H1 (cell line): Measurements from ENCODE around the gene RPP14. TPM values are rescaled to one million over a fixed set of nuclear protein-coding genes. Genes with fewer than 3 reads are reported as not detected.

Experiments used
- CTCF ChIA-PET: fragments of 300-600 bp; sonication (Branson Sonifier 250); formaldehyde crosslinking; loops from one replicate; lab custom pipeline; 2021; ENCODE audit not compliant: partially characterized antibody; lab: Charles Lee
- POLR2A ChIA-PET: fragments of 300-600 bp; sonication (Branson Sonifier 250); formaldehyde crosslinking; loops from one replicate; lab custom pipeline; 2021; ENCODE audit warnings: inconsistent platforms; ENCODE audit not compliant: partially characterized antibody; lab: Charles Lee
- DNase-seq, 2 experiments: peaks; one replicate each; pipeline versions ENCODE4 v3.0.0 to v3.0.0-alpha.2; 2010 to 2022; ENCODE audit warnings: low spot score in 2 of 2, low read depth in 1 of 2, mixed read lengths in 1 of 2
- FAIRE-seq: peaks from 2 replicates; lab custom pipeline; 2011; peaks lifted over from hg19 to GRCh38; lab: Jason Lieb, UNC
- H2AFZ ChIP-seq: 2 replicates; pipeline ENCODE4 v1.8.1; 2012; ENCODE audit warnings: low read length, inconsistent platforms
- H2AK5ac ChIP-seq: 2 replicates; pipeline ENCODE4 v1.6.1; 2013; ENCODE audit warnings: low read depth, low read length
- H2BK120ac ChIP-seq: replicated peaks from 2 replicates; pipeline ENCODE3; 2013; ENCODE audit warnings: low read depth, low read length, inconsistent platforms
- H2BK12ac ChIP-seq: 2 replicates; pipeline ENCODE4 v1.6.1; 2013; ENCODE audit warnings: low read depth, low read length
- H2BK15ac ChIP-seq: 2 replicates; pipeline ENCODE4 v1.6.1; 2013; ENCODE audit warnings: low read length
- H2BK20ac ChIP-seq: 2 replicates; pipeline ENCODE4 v1.6.1; 2013; ENCODE audit warnings: low read length
- H2BK5ac ChIP-seq: 2 replicates; pipeline ENCODE4 v1.6.1; 2013; ENCODE audit warnings: low read depth, low read length
- H3K14ac ChIP-seq: 2 replicates; pipeline ENCODE4 v1.6.1; 2013; ENCODE audit warnings: inconsistent platforms; ENCODE audit not compliant: insufficient read length
- H3K18ac ChIP-seq: 2 replicates; pipeline ENCODE4 v1.6.1; 2013; ENCODE audit warnings: low read length; ENCODE audit errors: extremely low read depth
- H3K23ac ChIP-seq: 2 replicates; pipeline ENCODE4 v1.6.1; 2013; ENCODE audit warnings: inconsistent platforms; ENCODE audit not compliant: insufficient read length
- H3K23me2 ChIP-seq: 2 replicates; pipeline ENCODE4 v1.6.1; 2013; ENCODE audit warnings: low read depth, low read length
- H3K27ac ChIP-seq: 2 replicates; pipeline ENCODE4 v1.6.1; 2011; ENCODE audit warnings: low read depth, low read length, inconsistent platforms
- H3K27me3 ChIP-seq, 4 experiments: replicated peaks in 1 of 4; 1 replicate in 1 of 4; 2 replicates in 3 of 4; pipeline versions ENCODE4 v1.6.1 to v1.8.1; 2011 to 2013; ENCODE audit warnings: low read length in 3 of 4, mild to moderate bottlenecking in 3 of 4, inconsistent platforms in 2 of 4, mixed read lengths in 2 of 4, moderate library complexity in 1 of 4; ENCODE audit not compliant: control insufficient read depth in 3 of 4, insufficient read depth in 3 of 4; ENCODE audit errors: extremely low read depth in 1 of 4
- H3K36me3 ChIP-seq, 4 experiments: 2 replicates each; pipeline versions ENCODE4 v1.6.1 to v1.8.1; 2011 to 2013; ENCODE audit warnings: mild to moderate bottlenecking in 4 of 4, low read length in 3 of 4, moderate library complexity in 2 of 4, control low read depth in 1 of 4, inconsistent platforms in 1 of 4; ENCODE audit not compliant: insufficient read depth in 4 of 4, control insufficient read depth in 2 of 4
- H3K4ac ChIP-seq: replicated peaks from 2 replicates; pipeline ENCODE3; 2013; ENCODE audit warnings: low read length, low read depth, mixed read lengths, inconsistent platforms; ENCODE audit not compliant: insufficient read length
- H3K4me1 ChIP-seq, 4 experiments: replicated peaks in 1 of 4; 1 replicate in 1 of 4; 2 replicates in 3 of 4; pipeline versions ENCODE4 v1.6.1 to v1.8.1; 2011 to 2013; ENCODE audit warnings: low read length in 3 of 4, inconsistent platforms in 2 of 4, mixed read lengths in 1 of 4; ENCODE audit not compliant: insufficient read depth in 4 of 4, control insufficient read depth in 3 of 4
- H3K4me2 ChIP-seq, 2 experiments: 2 replicates each; pipeline versions ENCODE4 v1.6.1 to v1.8.1; 2011 to 2013; ENCODE audit warnings: low read depth in 2 of 2, low read length in 2 of 2, control low read depth in 1 of 2, inconsistent platforms in 1 of 2, mild to moderate bottlenecking in 1 of 2; ENCODE audit not compliant: insufficient read depth in 1 of 2
- H3K4me3 ChIP-seq, 4 experiments: fragments of 200-600, 300-600 bp in 1 of 4; sonication (generic), shearing (Covaris generic), sonication (Bioruptor Twin) in 1 of 4; 2 replicates each; pipeline versions ENCODE4 v1.5.1 to v1.8.1; 2011 to 2016; ENCODE audit warnings: low read length in 4 of 4, low read depth in 3 of 4, control low read depth in 2 of 4, inconsistent platforms in 2 of 4, mild to moderate bottlenecking in 2 of 4, mixed read lengths in 1 of 4, moderate library complexity in 1 of 4; ENCODE audit not compliant: insufficient read depth in 2 of 4; ENCODE audit errors: extremely low read depth in 1 of 4
- H3K56ac ChIP-seq: replicated peaks from 2 replicates; pipeline ENCODE3; 2013; ENCODE audit warnings: low read depth, mild to moderate bottlenecking, mixed read lengths, low read length, inconsistent platforms; ENCODE audit not compliant: insufficient read length
- H3K79me1 ChIP-seq: 2 replicates; pipeline ENCODE4 v1.6.1; 2013; ENCODE audit warnings: low read depth, low read length, control low read depth
- H3K79me2 ChIP-seq, 2 experiments: 2 replicates each; pipeline versions ENCODE4 v1.6.1 to v1.8.1; 2012 to 2013; ENCODE audit warnings: low read length in 2 of 2, mild to moderate bottlenecking in 2 of 2, inconsistent platforms in 1 of 2; ENCODE audit not compliant: insufficient read depth in 2 of 2, control insufficient read depth in 1 of 2
- H3K9ac ChIP-seq, 4 experiments: replicated peaks in 1 of 4; 1 replicate in 1 of 4; 2 replicates in 3 of 4; pipeline versions ENCODE4 v1.6.1 to v1.8.1; 2011 to 2013; ENCODE audit warnings: low read depth in 3 of 4, low read length in 3 of 4, control low read depth in 2 of 4, mild to moderate bottlenecking in 2 of 4, moderate library complexity in 2 of 4, inconsistent platforms in 1 of 4; ENCODE audit errors: extremely low read depth in 1 of 4
- H3K9me3 ChIP-seq, 2 experiments: 2 replicates each; pipeline versions ENCODE4 v1.6.1 to v1.8.1; 2012 to 2013; ENCODE audit warnings: mild to moderate bottlenecking in 2 of 2, moderate library complexity in 2 of 2, control low read depth in 1 of 2, inconsistent platforms in 1 of 2, low read depth in 1 of 2, low read length in 1 of 2, mixed read lengths in 1 of 2; ENCODE audit not compliant: insufficient read depth in 2 of 2
- H4K20me1 ChIP-seq, 2 experiments: replicated peaks in 1 of 2; 2 replicates each; pipeline versions ENCODE3 to v1.8.1; 2011 to 2013; ENCODE audit warnings: inconsistent platforms in 2 of 2, low read length in 2 of 2, mild to moderate bottlenecking in 1 of 2; ENCODE audit not compliant: insufficient read depth in 2 of 2, control insufficient read depth in 1 of 2
- H4K5ac ChIP-seq: 2 replicates; pipeline ENCODE4 v1.6.1; 2013; ENCODE audit warnings: low read length, low read depth, mixed read lengths, inconsistent platforms; ENCODE audit not compliant: insufficient read length
- H4K8ac ChIP-seq: 2 replicates; pipeline ENCODE4 v1.8.0; 2013; ENCODE audit warnings: mild to moderate bottlenecking, moderate library complexity, low read length, inconsistent platforms; ENCODE audit not compliant: insufficient read depth; ENCODE audit errors: extremely low read depth
- H4K91ac ChIP-seq: replicated peaks from 2 replicates; pipeline ENCODE3; 2013; ENCODE audit warnings: low read length, mixed read lengths, inconsistent platforms; ENCODE audit not compliant: insufficient read length
- ASH2L ChIP-seq: fragments of 200-600, 300-600 bp; sonication (generic); IDR thresholded peaks from one replicate; pipeline ENCODE4 v1.7.1; 2017; ENCODE audit warnings: low read length
- EZH2 ChIP-seq: fragments of 200-600 bp; sonication (generic); IDR thresholded peaks from 2 replicates; pipeline ENCODE4 v1.7.1; 2012; ENCODE audit warnings: low read depth, mild to moderate bottlenecking, moderate library complexity, low read length, inconsistent platforms; ENCODE audit not compliant: severe bottlenecking
- FOSL1 ChIP-seq: IDR thresholded peaks from 2 replicates; pipeline ENCODE4 v1.6.1; 2011; ENCODE audit warnings: mild to moderate bottlenecking, low read depth, low read length, moderate library complexity; ENCODE audit not compliant: insufficient read depth
- HDAC2 ChIP-seq, 2 experiments: fragments of 300-600 bp in 1 of 2; sonication (generic) in 1 of 2; IDR thresholded peaks; 2 replicates each; pipeline ENCODE4 v1.6.1; 2011 to 2012; ENCODE audit warnings: low read depth in 2 of 2, low read length in 2 of 2, mild to moderate bottlenecking in 2 of 2, moderate library complexity in 2 of 2, borderline replicate concordance in 1 of 2, inconsistent platforms in 1 of 2
- JUN ChIP-seq: IDR thresholded peaks from 2 replicates; pipeline ENCODE4 v1.6.1; 2011; ENCODE audit warnings: low read depth, mild to moderate bottlenecking, improper control_type of control experiment, low read length
- PHF8 ChIP-seq: fragments of 200-600 bp; sonication (generic); conservative IDR thresholded peaks from 2 replicates; pipeline ENCODE4 v1.7.1; 2012; ENCODE audit warnings: low read depth, mild to moderate bottlenecking, inconsistent platforms, low read length, moderate library complexity
- SAP30 ChIP-seq: fragments of 300-600 bp; sonication (generic); IDR thresholded peaks from 2 replicates; pipeline ENCODE4 v1.7.1; 2012; ENCODE audit warnings: low read length, moderate library complexity, mild to moderate bottlenecking, inconsistent platforms; ENCODE audit not compliant: insufficient read depth, insufficient replicate concordance
- TAF7 ChIP-seq: optimal IDR thresholded peaks from 2 replicates; pipeline ENCODE3; 2011; ENCODE audit warnings: low read depth, mild to moderate bottlenecking, inconsistent platforms, low read length, moderate library complexity, borderline replicate concordance
- TCF12 ChIP-seq: IDR thresholded peaks from 2 replicates; pipeline ENCODE4 v1.6.1; 2011; ENCODE audit warnings: low read depth, mild to moderate bottlenecking, low read length
- WGBS, 2 experiments: shearing (Covaris generic) in 1 of 2; methylation state at CpG; one replicate each; pipeline versions ENCODE4 v1.1.6 to v1.1.7; 2013 to 2015; ENCODE audit warnings: low lambda C conversion rate in 2 of 2, mixed read lengths in 2 of 2, inconsistent platforms in 1 of 2, low coverage in 1 of 2, missing lambda C conversion rate in 1 of 2; ENCODE audit not compliant: insufficient replicate concordance in 2 of 2, insufficient coverage in 1 of 2, insufficient read length in 1 of 2; ENCODE audit errors: extremely low coverage in 1 of 2, missing lambda C conversion rate in 1 of 2; 5-methylcytosine and 5-hydroxymethylcytosine counted together
- polyA plus RNA-seq, 7 experiments: library from polyadenylated mRNA; depleted of rRNA in 3 of 7; stranded (reverse) in 5 of 7; unstranded in 2 of 7; fragments of >200 nt in 5 of 7; fragments of 200-250 nt in 2 of 7; gene quantifications; 1 replicate in 5 of 7; 2 replicates in 1 of 7; 4 replicates in 1 of 7; pipeline versions ENCODE4 v1.2.1 to v1.2.3, GENCODE V29; 2011 to 2013; ENCODE audit warnings: missing spikeins in 2 of 7, mixed read lengths in 2 of 7
- total RNA-seq: library from RNA; stranded (reverse); fragmentation: NEBNext Ultra II Directional; extraction: Animal tissue kit (Norgen Biotek cat#: 25700); gene quantifications from 2 replicates; pipeline ENCODE4 v1.2.1, GENCODE V29; 2021
- TF ChIP-seq, protein P1 (sequence below): IDR thresholded peaks from 2 replicates; pipeline ENCODE4 v1.6.1; 2012; ENCODE audit warnings: inconsistent platforms

Gene RPP14
- total and polyA plus RNA-seq, 2 of the 8 experiments (the other 6 are each of a cell fraction or from before 2014, with no cell fraction given), result 11.7 to 23.4 TPM

DNA sequence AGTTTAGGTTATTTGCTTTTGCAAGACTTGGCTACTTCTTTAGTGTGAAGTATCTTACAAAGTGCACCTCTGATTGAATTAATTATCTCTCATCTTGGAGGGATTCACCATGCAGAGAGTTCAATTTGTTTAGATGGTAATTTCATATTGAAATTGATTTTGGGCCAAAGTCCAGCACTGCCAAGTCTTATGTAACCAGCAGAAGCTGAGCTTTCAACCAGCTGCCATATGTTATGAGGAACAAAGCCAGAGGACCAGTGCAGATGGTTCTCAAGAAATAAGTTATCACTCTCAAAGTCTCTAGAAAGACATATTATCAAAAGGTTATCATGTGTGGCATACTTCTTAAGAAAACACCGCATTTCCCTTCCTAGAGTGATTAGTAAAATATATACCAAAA is 39.5 kb upstream of the RPP14 start:
- H3K4me1 ChIP-seq, result no peaks in the 10 kb centered on the region
- POLR2A ChIA-PET, result no interaction called here
- CTCF ChIA-PET, result interaction anchor here (0.6 to 1.1 kb wide), 2 partner anchors 89 to 272 kb away, joined by 3 to 4 read pairs; no protein-coding TSS in a partner anchor
- TF ChIP-seq HDAC2 (IDR thresholded peaks at IDR 0.05; ENCODE audit: borderline replicate concordance in 1 of 2, low read depth in 2 of 2, low read length in 2 of 2) (no peak), TCF12 (no peak), EZH2 (no peak), TAF7 (no peak), JUN (no peak), ASH2L (no peak), SAP30 (no peak), PHF8 (no peak), FOSL1 (no peak)
- TF ChIP-seq, protein P1, sequence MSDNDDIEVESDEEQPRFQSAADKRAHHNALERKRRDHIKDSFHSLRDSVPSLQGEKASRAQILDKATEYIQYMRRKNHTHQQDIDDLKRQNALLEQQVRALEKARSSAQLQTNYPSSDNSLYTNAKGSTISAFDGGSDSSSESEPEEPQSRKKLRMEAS, result no peak

More for the DNA sequence above, 39.5 kb upstream of the RPP14 start:
- Histone ChIP-seq H3K4ac (no peak overlapping the region), H3K27me3 (no peaks in the 10 kb centered on the region), H3K9me3 (no peaks in the 10 kb centered on the region), H3K4me2 (no peak overlapping the region), H4K91ac (no peak overlapping the region), H4K8ac (no peak overlapping the region), H3K56ac (no peak overlapping the region), H2AFZ (no peak overlapping the region), H3K79me1 (no peaks in the 10 kb centered on the region), H4K5ac (no peak overlapping the region), H3K36me3 (no peaks in the 10 kb centered on the region), H2BK20ac (no peak overlapping the region), H2AK5ac (no peak overlapping the region), H4K20me1 (no peaks in the 10 kb centered on the region), H3K27ac (no peak overlapping the region), H3K18ac (no peak overlapping the region), H3K4me3 (no peak overlapping the region), H3K14ac (no peak overlapping the region), H2BK120ac (no peak overlapping the region), H3K23me2 (peaks cover 4% of the 10 kb centered on the region; the same call in 1 of the 2 replicates), H3K23ac (no peak overlapping the region), H3K79me2 (no peaks in the 10 kb centered on the region), H2BK15ac (no peak overlapping the region), H2BK5ac (no peak overlapping the region), H2BK12ac (no peak overlapping the region), H3K9ac (no peak overlapping the region)
- FAIRE-seq, result no peak
- DNase-seq, result no peak
- WGBS, 2 experiments, result 80% methylated on average over 1 of the region's 1 CpG; no CpG with 5 or more reads in 1 of the 2 experiments
